Erythroblast (primary cell): ENCODE data around the gene CSH1.

Experiments
- GATA1 ChIP-seq: IDR thresholded peaks from 2 replicates; pipeline ENCODE4 v1.6.1; 2011; ENCODE audit warnings: low read depth, mild to moderate bottlenecking, control low read depth, low read length, moderate library complexity
- POLR2A ChIP-seq: IDR thresholded peaks from 2 replicates; pipeline ENCODE4 v1.6.1; 2011; ENCODE audit warnings: mild to moderate bottlenecking, low read length

DNA sequence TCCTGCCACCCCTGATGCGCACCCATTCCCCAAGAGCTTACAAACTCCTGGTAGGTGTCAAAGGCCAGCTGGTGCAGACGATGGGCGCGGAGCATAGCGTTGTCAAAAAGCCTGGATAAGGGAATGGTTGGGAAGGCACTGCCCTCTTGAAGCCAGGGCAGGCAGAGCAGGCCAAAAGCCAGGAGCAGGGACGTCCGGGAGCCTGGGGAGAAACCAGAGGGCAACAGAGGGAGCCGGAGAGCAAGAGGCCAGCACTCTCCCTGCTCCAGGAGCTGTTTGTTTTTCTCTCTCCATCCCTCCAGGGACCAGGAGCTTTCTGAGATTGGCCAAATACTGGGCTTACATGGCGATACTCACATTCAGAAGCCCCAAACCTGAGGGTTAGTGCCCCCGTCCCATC, 21.9 kb upstream of the CSH1 start:
- TF ChIP-seq POLR2A (no peak), GATA1 (no peak)
